Fibroblast of the aortic adventitia (primary cell): ENCODE results near the gene TFG. TPM values are rescaled to one million over a fixed set of nuclear protein-coding genes. Genes with fewer than 3 reads are reported as not detected.

Experiments used
- DNase-seq: peaks from one replicate; pipeline ENCODE4 v3.0.0-alpha.2; 2010; ENCODE audit warnings: low read depth
- H3K4me3 ChIP-seq: 2 replicates; pipeline ENCODE4 v1.5.1; 2011; ENCODE audit warnings: low read depth, mild to moderate bottlenecking, control low read depth, low read length, moderate library complexity
- CTCF ChIP-seq: IDR thresholded peaks from 2 replicates; pipeline ENCODE4 v1.5.1; 2011; ENCODE audit warnings: mild to moderate bottlenecking, low read length, control low read depth, inconsistent platforms; ENCODE audit not compliant: insufficient read depth
- total RNA-seq: library from RNA; depleted of rRNA; stranded (reverse); fragments of >200 nt; gene quantifications from 2 replicates; pipeline ENCODE4 v1.2.3, GENCODE V29; 2012; ENCODE audit warnings: low replicate concordance

TFG gene
- total RNA-seq, 1 donor = 143 TPM

- TF ChIP-seq CTCF = no peak
- no peak overlapping the region for H3K4me3 ChIP-seq
- DNase-seq = peak; percentile 68
Measured at GRCh38 chr3:100706365-100706764, 2.9 kb upstream of the TFG start.

GRCh38 chr3:100708644-100708988 lies 678 bp upstream of the TFG start:
- no peak for TF ChIP-seq CTCF
- no peak for DNase-seq
- H3K4me3 ChIP-seq = peak overlapping the region; percentile 59

- TF ChIP-seq CTCF = no peak
- peak overlapping the region; percentile 82 for H3K4me3 ChIP-seq
- DNase-seq = no peak
Measured at GRCh38 chr3:100709842-100710260, 557 bp downstream of the TFG start.

DNA sequence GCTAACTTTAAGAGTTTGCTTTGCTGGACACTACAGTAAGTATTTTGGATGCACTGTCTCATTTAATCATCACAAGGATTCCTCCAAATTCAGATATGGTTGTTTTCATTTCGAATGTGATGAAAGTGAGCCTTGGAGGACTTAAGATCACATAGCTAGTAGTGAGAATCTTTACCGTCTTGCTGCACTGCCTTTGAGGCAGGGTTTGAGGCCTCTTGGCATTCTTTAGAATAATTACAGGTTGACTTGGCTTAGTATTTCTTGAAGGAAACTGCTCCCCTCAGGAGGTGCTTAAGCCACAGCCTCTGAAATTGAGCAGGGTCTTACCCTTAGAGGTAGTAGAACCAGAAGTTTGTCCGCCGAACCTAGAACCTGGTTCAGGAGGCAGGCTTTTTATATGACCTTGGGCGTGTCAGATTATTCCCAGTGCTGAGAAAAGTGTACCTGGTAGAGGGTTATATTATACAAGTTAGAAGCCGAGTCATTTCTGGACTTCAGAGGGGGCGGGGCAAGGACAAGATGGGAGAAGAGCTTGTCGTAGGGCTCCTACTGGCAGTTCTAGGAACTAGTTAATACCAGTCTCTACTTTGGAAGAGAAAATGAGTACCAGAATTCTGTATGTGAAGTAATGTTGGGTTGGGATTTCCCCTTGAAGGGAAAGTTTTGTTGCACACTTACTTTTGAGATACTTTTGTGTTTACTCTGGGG lies 1.1 kb downstream of the TFG start:
- peak; percentile 45 for TF ChIP-seq CTCF
- peak; percentile 62 for DNase-seq
- H3K4me3 ChIP-seq = peak overlapping the region; percentile 82

GRCh38 chr3:100715176-100715575 lies 5.9 kb downstream of the TFG start:
- H3K4me3 ChIP-seq = no peak overlapping the region
- DNase-seq = no peak
- no peak for TF ChIP-seq CTCF

GRCh38 chr3:100717063-100717462 lies 7.8 kb downstream of the TFG start:
- no peak for DNase-seq
- no peak for TF ChIP-seq CTCF
- no peak overlapping the region for H3K4me3 ChIP-seq
